NOMO-1 (cell line): ENCODE data around the gene GALK1.
A peak's percentile ranks its signal among the peaks of the same experiment; 100 is the strongest.
"Not testable (repeated sequence)": the region's sequence is repeated elsewhere in the genome, so short reads cannot be mapped to it uniquely, and the experiment has no call there.

Source experiments
- DNase-seq, 2 experiments: peaks; one replicate each; lab custom pipeline; 2025; ENCODE audit not compliant: unreplicated experiment in 2 of 2; lab: John Stamatoyannopoulos, UW

GALK1 gene

DNA sequence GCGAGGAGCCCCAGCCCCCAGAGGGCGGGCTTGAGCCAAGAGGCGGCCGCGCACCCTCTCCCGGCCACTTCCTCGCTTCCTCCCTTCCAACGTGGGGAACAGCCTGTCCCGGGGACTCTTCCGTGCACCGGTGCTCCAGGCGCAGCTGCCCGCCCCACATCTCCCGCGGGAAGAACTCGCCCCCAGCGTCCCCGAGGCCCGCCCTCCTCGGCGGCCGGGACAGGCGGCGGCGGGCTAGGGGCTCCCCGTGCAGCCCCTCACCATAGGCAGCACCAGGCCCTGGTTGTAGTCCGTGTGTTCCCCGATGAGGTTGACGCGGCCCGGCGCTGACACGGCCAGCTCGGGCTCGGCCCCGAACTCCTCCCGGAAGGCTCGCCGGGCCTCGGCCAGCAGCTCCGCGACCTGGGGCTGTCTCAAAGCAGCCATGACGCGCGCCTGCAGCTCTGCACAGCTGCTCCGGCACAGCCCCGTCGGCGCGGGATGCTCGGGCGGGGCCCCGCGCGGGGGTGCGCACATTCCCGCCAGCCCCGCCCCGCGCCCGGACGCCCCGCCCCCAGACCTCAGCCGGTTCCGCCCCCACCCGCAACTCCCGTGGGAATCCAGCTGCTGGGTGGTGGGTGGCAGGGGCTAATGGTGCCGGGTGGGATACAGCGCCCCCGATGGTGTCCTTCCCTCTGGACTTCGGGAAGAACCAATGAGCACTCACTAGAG, at the start of gene GALK1:
Gene GALK1, minus strand, starts transcription at position 482 of the 711 bp plus-strand sequence. Its CDS starts 56 bp downstream, at position 426.
- peak; percentile 70 to 79 for DNase-seq

GRCh38 chr17:75814021-75814395, 49.0 kb upstream of the GALK1 start:
- no peak for DNase-seq

- no peak for DNase-seq
These were observed 48.4 kb upstream of the GALK1 start for GRCh38 chr17:75813081-75814020.

- DNase-seq: no peak
These were observed 47.4 kb upstream of the GALK1 start for GRCh38 chr17:75812096-75813013.

- no peak for DNase-seq
These were observed 46.2 kb upstream of the GALK1 start for GRCh38 chr17:75811174-75811573.

DNA sequence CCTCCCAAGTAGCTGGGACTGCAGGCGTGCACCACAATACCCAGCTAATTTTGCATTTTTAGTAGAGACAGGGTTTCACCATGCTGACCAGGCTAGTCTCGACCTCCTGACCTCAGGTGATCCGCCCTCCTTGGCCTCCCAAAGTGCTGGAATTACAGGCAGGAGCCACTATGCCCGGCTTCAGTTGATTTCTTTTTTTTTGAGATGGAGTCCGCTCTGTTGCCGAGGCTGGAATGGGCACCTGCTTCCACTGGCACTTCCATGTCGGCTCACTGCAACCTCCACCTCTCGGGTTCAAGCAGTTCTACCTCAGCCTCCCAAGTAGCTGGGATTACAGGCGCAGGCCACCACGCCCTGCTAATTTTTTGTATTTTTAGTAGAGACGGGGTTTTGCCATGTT, 45.8 kb upstream of the GALK1 start:
- DNase-seq: not testable (repeated sequence)

GRCh38 chr17:75810216-75810615, 45.2 kb upstream of the GALK1 start:
- DNase-seq: no peak

- no peak for DNase-seq
These were observed 44.7 kb upstream of the GALK1 start for GRCh38 chr17:75809631-75810111.

GRCh38 chr17:75808905-75809621, 44.1 kb upstream of the GALK1 start:
- no peak for DNase-seq

DNA sequence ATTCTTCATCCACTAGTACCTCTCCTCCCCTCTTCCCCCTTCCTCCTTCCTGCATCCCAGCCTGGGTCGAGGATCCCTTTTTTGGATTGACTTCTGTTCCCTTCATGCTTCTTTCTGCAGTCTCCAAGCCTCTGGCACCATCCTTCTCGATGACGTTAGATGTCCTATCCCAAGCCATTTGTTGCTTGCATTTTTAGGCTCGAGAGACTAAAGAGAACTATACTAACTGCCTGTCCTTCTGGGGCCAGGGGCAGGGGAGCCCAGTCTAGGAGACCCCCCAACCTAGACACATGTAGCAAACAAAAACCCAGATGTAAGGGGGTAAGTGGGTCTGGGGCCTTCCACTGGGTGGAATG, 43.5 kb upstream of the GALK1 start:
- DNase-seq: no peak

DNA sequence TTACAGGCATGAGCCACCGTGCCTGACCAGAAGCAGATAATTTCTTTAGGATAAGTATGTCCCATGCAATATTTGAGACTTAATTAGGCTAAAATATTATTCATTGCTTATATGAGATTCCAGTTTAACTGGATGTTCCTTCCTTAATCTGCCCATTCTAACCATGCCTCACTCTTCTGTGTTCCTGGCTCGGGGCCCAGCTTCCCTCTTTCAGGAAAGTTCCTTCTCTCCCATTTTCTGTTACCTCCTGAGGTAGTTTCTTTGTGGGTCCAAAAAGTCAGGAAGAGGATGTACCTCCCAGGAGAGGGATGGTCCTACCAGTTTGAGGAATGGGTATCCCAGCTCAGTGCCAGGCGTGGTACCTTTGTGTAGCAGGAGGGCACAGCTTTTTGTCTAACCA, 42.9 kb upstream of the GALK1 start:
- no peak for DNase-seq

- DNase-seq: no peak
These were observed 42.0 kb upstream of the GALK1 start for GRCh38 chr17:75806822-75807500.

DNA sequence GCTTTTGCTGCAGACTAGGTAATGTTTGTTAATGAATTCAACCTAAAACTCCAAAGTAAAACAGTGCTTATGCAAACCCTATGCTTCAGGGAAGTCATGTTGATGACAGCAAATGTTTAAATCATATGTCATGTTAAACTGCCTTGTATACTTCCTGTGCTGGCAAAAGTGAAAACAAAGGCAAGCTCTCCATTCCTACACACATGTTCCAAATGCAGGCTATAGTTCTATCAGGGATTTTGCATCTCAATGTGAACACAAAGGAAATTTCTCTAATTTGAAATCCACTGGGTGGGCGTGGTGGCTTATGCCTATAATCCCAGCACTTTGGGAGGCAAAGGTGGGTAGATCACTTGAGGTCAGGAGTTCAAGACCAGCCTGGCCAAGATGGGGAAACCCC, 38.9 kb upstream of the GALK1 start:
- no peak for DNase-seq

DNA sequence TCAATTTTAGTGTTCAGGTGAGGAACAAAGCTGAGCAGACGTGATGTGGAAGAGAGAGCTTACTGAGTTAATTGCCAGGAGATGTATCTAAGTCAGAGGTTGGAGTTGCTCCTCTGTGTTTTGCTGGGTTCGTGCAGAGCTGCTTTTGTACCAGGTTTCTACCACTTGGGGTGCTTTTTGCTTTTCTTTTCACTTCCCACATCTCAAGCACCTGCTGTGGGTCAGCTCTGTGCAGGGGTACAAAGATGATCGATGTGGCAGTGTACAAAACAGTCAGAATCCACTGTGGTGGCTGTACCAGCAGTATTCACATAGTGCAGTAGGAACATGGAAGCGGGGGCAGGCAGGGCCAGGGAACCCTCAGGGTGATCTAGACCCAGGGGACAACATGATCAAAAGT, 34.4 kb upstream of the GALK1 start:
- DNase-seq: no peak

- DNase-seq: no peak
These were observed 31.0 kb upstream of the GALK1 start for GRCh38 chr17:75795820-75796607.

DNA sequence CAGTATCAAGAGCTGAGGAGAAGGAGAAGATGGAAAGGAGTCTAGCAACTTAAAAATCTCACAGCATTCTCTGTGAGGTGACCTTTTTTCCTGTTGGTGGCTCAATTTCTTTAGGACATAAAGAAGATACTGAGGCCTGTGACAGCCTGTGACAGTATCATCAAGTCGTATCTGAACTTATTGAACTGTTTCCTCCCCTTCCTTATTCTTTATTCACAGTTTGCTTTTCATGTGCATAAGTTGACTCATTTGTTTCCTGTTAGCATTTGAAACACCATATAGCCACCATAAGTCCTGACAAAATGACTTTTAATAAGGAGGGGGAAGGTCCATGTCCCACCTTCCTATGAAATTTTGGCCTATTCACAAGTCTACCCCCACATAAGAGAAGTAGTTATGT, 28.5 kb upstream of the GALK1 start:
- no peak for DNase-seq

DNA sequence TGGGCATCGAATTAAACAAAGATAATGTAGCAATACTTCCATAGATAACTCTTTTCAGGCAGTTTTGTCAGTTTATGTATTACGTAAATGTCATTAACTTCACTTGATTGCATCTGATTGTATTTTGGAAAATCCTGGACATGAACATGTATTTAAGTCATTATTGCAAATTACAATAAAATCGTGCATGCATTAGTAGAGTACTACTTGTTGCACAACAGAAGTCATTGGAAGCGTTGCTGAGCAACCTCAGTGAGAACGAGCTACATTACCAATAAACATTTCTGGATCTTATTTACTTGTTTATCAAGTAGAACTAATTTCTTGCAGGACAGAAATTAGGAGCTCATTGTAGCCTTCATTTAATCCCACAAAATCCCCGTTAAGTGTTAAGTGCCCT, 26.3 kb upstream of the GALK1 start:
- no peak for DNase-seq

DNA sequence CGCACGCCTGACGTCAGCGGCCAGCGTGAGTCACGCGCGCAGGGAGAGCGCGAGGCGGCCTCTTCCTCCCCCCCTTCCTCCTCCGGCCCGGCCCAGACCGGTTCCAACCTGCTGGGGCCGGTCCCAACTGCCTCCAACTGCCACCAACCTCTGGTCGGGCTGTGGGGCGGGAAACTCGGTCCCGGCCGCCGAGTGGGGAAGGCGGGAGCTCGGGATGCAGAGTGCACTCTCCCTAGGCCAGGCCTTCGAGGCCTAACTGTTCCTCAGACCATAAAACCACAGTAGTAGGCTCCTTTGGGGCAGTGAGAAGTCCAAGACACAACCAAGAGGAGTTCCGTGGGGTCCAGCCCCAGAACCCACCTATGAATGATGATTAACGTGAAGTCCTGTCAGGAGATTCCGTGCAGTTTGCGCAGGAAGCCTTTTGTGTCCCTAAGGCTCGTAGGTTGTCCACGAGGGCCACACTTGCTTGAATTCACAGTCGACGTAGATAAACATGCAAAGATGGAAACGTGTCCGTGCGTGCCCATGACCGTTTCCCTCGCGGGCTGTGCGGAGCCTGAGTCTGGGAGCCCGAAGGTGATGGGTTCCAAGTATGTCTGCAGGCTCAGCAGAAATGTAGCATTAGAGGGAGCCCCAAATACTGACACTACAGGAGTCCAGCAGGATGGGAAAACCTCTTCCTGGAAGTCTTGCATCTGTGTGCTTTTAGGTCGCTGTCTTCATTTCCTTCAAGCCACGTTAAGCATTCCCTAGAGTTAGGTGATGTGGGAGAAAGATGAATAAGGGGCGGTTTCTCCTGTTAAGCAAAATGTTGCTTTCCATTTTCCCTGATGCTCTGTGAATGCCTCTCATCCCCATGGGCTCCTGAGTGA, 20.3 kb upstream of the GALK1 start:
- DNase-seq: peak; percentile 87 to 92
